HepG2 (cell line): ENCODE results near the gene RHBG. TPM values are rescaled to one million over a fixed set of nuclear protein-coding genes. Genes with fewer than 3 reads are reported as not detected.

Experiments used
- ATAC-seq: fragments of 200-7000 bp; cut with Tn5 transposase; 3 replicates; pipeline ENCODE4 v1.9.1; 2020; ENCODE audit warnings: mild to moderate bottlenecking, moderate library complexity
- BruUV-seq: library from RNA; stranded (reverse); fragments of 400-500 nt; replicated peaks from 2 replicates; lab custom pipeline; 2021; lab: Mats Ljungman, UMichigan
- CTCF ChIA-PET: fragments of 300-600 bp; formaldehyde crosslinking; extraction: SDS; loops from one replicate; lab custom pipeline; 2021; ENCODE audit warnings: low total read pairs, inconsistent platforms, low intra/inter-chr PET ratio; lab: Yijun Ruan, JAX
- POLR2A ChIA-PET: fragments of 350-600 bp; sonication (Branson Sonifier 250); formaldehyde crosslinking; loops from one replicate; lab custom pipeline; 2020; ENCODE audit warnings: antibody characterized with exemption, inconsistent platforms; lab: Yijun Ruan, JAX
- DNase-seq: peaks from one replicate; pipeline ENCODE4 v3.0.0-alpha.2; 2015; ENCODE audit warnings: low spot score
- FAIRE-seq: peaks from 3 replicates; lab custom pipeline; 2011; peaks lifted over from hg19 to GRCh38; lab: Jason Lieb, UNC
- H2AFZ ChIP-seq: one replicate; pipeline ENCODE4 v1.6.1; 2011; ENCODE audit warnings: low read length, inconsistent platforms
- H3K27ac ChIP-seq: fragments of 300-600 bp; 3 replicates; pipeline ENCODE4 v1.8.0; 2011; ENCODE audit warnings: mixed run types, mild to moderate bottlenecking, mixed read lengths, low read length, inconsistent platforms; ENCODE audit not compliant: insufficient read depth; ENCODE audit errors: extremely low read length
- H3K27me3 ChIP-seq, 2 experiments: fragments of 200-600 bp in 1 of 2; 2 replicates in 1 of 2; 3 replicates in 1 of 2; pipeline versions ENCODE4 v1.6.0 to v1.8.0; 2011; ENCODE audit warnings: low read length in 2 of 2, mild to moderate bottlenecking in 2 of 2, moderate library complexity in 2 of 2, inconsistent platforms in 1 of 2; ENCODE audit not compliant: insufficient read depth in 2 of 2, control insufficient read depth in 1 of 2
- H3K36me3 ChIP-seq, 2 experiments: fragments of 200-600 bp in 1 of 2; replicated peaks in 1 of 2; 2 replicates in 1 of 2; 3 replicates in 1 of 2; pipeline versions ENCODE4 v1.5.1 to v1.8.0; 2011; ENCODE audit warnings: low read length in 2 of 2, inconsistent platforms in 1 of 2; ENCODE audit not compliant: insufficient read depth in 2 of 2, control insufficient read depth in 1 of 2
- H3K4me1 ChIP-seq: 2 replicates; pipeline ENCODE4 v1.5.1; 2012; ENCODE audit warnings: low read length, inconsistent platforms; ENCODE audit not compliant: insufficient read depth
- H3K4me2 ChIP-seq: 2 replicates; pipeline ENCODE4 v1.6.0; 2011; ENCODE audit warnings: low read depth, low read length, inconsistent platforms
- H3K4me3 ChIP-seq, 3 experiments: fragments of 200-600 bp in 1 of 3; sonication (generic), shearing (Covaris generic) in 1 of 3; replicated peaks in 1 of 3; 2 replicates each; pipeline ENCODE4 v1.5.1; 2011 to 2016; ENCODE audit warnings: low read length in 3 of 3, inconsistent platforms in 2 of 3, low read depth in 2 of 3, mild to moderate bottlenecking in 2 of 3, control low read depth in 1 of 3, mixed read lengths in 1 of 3; ENCODE audit not compliant: insufficient read depth in 1 of 3
- H3K79me2 ChIP-seq: one replicate; pipeline ENCODE4 v1.6.1; 2011; ENCODE audit warnings: low read length, inconsistent platforms; ENCODE audit not compliant: insufficient read depth
- H3K9ac ChIP-seq: 2 replicates; pipeline ENCODE4 v1.6.0; 2011; ENCODE audit warnings: mild to moderate bottlenecking, low read depth, low read length, inconsistent platforms; ENCODE audit not compliant: insufficient read depth
- H3K9me3 ChIP-seq: 2 replicates; pipeline ENCODE4 v1.5.1; 2012; ENCODE audit warnings: mild to moderate bottlenecking, low read length
- H4K20me1 ChIP-seq: 2 replicates; pipeline ENCODE4 v1.6.0; 2011; ENCODE audit warnings: inconsistent platforms, mild to moderate bottlenecking, low read length, moderate library complexity; ENCODE audit not compliant: insufficient read depth
- ATF6 ChIP-seq: sonication (generic); formaldehyde crosslinking; conservative IDR thresholded peaks from 2 replicates; pipeline ENCODE4 v1.4.0; 2020; ENCODE audit warnings: missing genetic modification reagents
- CBFB ChIP-seq: sonication (generic); formaldehyde crosslinking; IDR thresholded peaks from 2 replicates; pipeline ENCODE4 v1.4.0; 2020; ENCODE audit warnings: missing genetic modification reagents
- GTF3A ChIP-seq: sonication (generic); formaldehyde crosslinking; conservative IDR thresholded peaks from 2 replicates; pipeline ENCODE4 v1.4.0; 2020; ENCODE audit warnings: mild to moderate bottlenecking, missing genetic modification reagents
- HDAC1 ChIP-seq: sonication (generic); formaldehyde crosslinking; IDR thresholded peaks from 2 replicates; pipeline ENCODE4 v1.5.1; 2020; ENCODE audit warnings: mild to moderate bottlenecking, missing genetic modification reagents
- HNF1A ChIP-seq, 2 experiments: sonication (generic) in 1 of 2; formaldehyde crosslinking in 1 of 2; IDR thresholded peaks; 2 replicates each; pipeline versions ENCODE4 v1.4.0 to v1.6.1; 2016 to 2020; ENCODE audit warnings: borderline replicate concordance in 1 of 2, low read depth in 1 of 2, mild to moderate bottlenecking in 1 of 2, missing genetic modification reagents in 1 of 2
- MAFK ChIP-seq, 2 experiments: IDR thresholded peaks in 1 of 2; conservative IDR thresholded peaks in 1 of 2; 2 replicates each; pipeline ENCODE4 v1.6.1; 2011; ENCODE audit warnings: improper control_type of control experiment in 2 of 2, low read length in 2 of 2
- RFX5 ChIP-seq: IDR thresholded peaks from 2 replicates; pipeline ENCODE4 v1.6.1; 2011; ENCODE audit warnings: low read depth, low read length, improper control_type of control experiment
- SNAPC4 ChIP-seq: sonication (generic); formaldehyde crosslinking; IDR thresholded peaks from 2 replicates; pipeline ENCODE4 v1.4.0; 2020; ENCODE audit warnings: mild to moderate bottlenecking, missing genetic modification reagents
- SSRP1 ChIP-seq: IDR thresholded peaks from 2 replicates; pipeline ENCODE4 v1.6.1; 2016; ENCODE audit warnings: control low read depth
- ZNF567 ChIP-seq: sonication (generic); formaldehyde crosslinking; IDR thresholded peaks from 2 replicates; pipeline ENCODE4 v1.8.1; 2023; ENCODE audit warnings: mild to moderate bottlenecking, missing genetic modification reagents, borderline replicate concordance
- ZNF614 ChIP-seq: IDR thresholded peaks from 2 replicates; pipeline ENCODE4 v1.6.1; 2018; ENCODE audit warnings: missing biosample characterization, missing genetic modification reagents, inconsistent platforms, borderline replicate concordance
- WGBS: methylation state at CpG from one replicate; pipeline ENCODE4 v1.1.6; 2017; ENCODE audit warnings: low lambda C conversion rate; 5-methylcytosine and 5-hydroxymethylcytosine counted together
- in situ Hi-C: cut with HindIII; loops from 2 replicates; pipeline ENCODE4 v1.10.0; 2017; ENCODE audit warnings: low pct_unique_long_range_greater_than_20kb; ENCODE audit not compliant: extremely low pct_ligation_motif_present
- intact Hi-C: fragments of 100-400 bp; cut with micrococcal nuclease; formaldehyde crosslinking; loops from one replicate; pipeline ENCODE4 v1.10.0; 2022; ENCODE audit not compliant: unreplicated experiment
- polyA plus RNA-seq, 8 experiments: library from polyadenylated mRNA; depleted of rRNA in 3 of 8; stranded (reverse) in 7 of 8; unstranded in 1 of 8; fragments of >200 nt; fragmentation: Illumina TruSeq in 4 of 8; extraction: Trizol in 4 of 8; gene quantifications; 2 replicates each; pipeline versions ENCODE4 v1.2.1 to v1.2.3, GENCODE V29; 2011 to 2016; ENCODE audit warnings: low read depth in 4 of 8, missing spikeins in 1 of 8, mixed read lengths in 1 of 8; ENCODE audit not compliant: insufficient read depth in 1 of 8
- total RNA-seq, 5 experiments: library from RNA; depleted of rRNA; stranded (reverse); fragments of >200 nt; fragmentation: Illumina TruSeq; extraction: Trizol; gene quantifications; 2 replicates each; pipeline ENCODE4 v1.2.3, GENCODE V29; 2016; ENCODE audit warnings: low read depth in 1 of 5

The RHBG gene
- total and polyA plus RNA-seq, 2 of the 13 experiments (the other 11 are each of a cell fraction or from before 2014, with no cell fraction given) = 61.8 to 73.5 TPM

- Histone ChIP-seq H3K9ac (no peak overlapping the region), H3K4me2 (peak overlapping the region; percentile 52), H3K4me1 (peaks cover 44% of the 10 kb centered on the region), H3K36me3 (no peaks in the 10 kb centered on the region), H3K27me3 (no peaks in the 10 kb centered on the region), H3K9me3 (no peaks in the 10 kb centered on the region), H3K27ac (no peak overlapping the region), H3K4me3 (peak overlapping the region in 2 of 3 experiments; percentile 13 to 47; a peak in 2 of 6 replicates), H4K20me1 (no peaks in the 10 kb centered on the region), H3K79me2 (no peaks in the 10 kb centered on the region), H2AFZ (no peak overlapping the region)
- no TSS peak for BruUV-seq
- DNase-seq (peak; percentile 73), ATAC-seq (peak; percentile 98), FAIRE-seq (peak; percentile 86)
- in situ Hi-C loops = loop anchor here (10.0 kb wide), 1 partner anchor 88 kb away; no protein-coding TSS in a partner anchor
- ChIA-PET POLR2A (no interaction called here), CTCF (interaction anchor here (0.9 to 3.1 kb wide), 5 partner anchors 13 to 88 kb away, joined by 3 to 26 read pairs (median 9); partner anchors contain the start of gene RHBG)
- 12% methylated on average over 21 of the region's 22 CpGs for WGBS
- intact Hi-C loops = loop anchor here (1.0 kb wide), 2 partner anchors 26 to 87 kb away; no protein-coding TSS in a partner anchor
- no peak for TF ChIP-seq HDAC1 (CRISPR knock-in tag)
- 0 out of 2 replicates have a peak, but pooled peaks have one; percentile 41 for TF ChIP-seq GTF3A
- TF ChIP-seq SSRP1 (CRISPR knock-in tag) = peak; percentile 75; the same call in 1 of the 2 replicates
- no peak for TF ChIP-seq HNF1A (IDR thresholded peaks at IDR 0.05; ENCODE audit: low read depth)
- peak; percentile 53; the same call in 1 of the 2 replicates for TF ChIP-seq HNF1A (CRISPR knock-in tag; IDR thresholded peaks at IDR 0.05; ENCODE audit: borderline replicate concordance)
- TF ChIP-seq SNAPC4 (CRISPR knock-in tag) = no peak
- TF ChIP-seq RFX5 = 0 out of 2 replicates have a peak, but pooled peaks have one; percentile 6
- 0 out of 2 replicates have a peak, but pooled peaks have one; percentile 46 for TF ChIP-seq ZNF614
- no peak for TF ChIP-seq MAFK (conservative IDR thresholded peaks at IDR 0.05 in 1 of 2, IDR thresholded peaks at IDR 0.05 in 1 of 2; ENCODE audit: low read length in 2 of 2)
- TF ChIP-seq ATF6 (CRISPR knock-in tag) = no peak
- no peak; the same call in 1 of the 2 replicates for TF ChIP-seq ZNF567
- 0 out of 2 replicates have a peak, but pooled peaks have one; percentile 16 for TF ChIP-seq CBFB (CRISPR knock-in tag)
These were observed 12.0 kb upstream of the RHBG start for GRCh38 chr1:156356875-156357534.
